Measurements from ENCODE around the gene CAMTA1. TPM values are rescaled to one million over a fixed set of nuclear protein-coding genes. Genes with fewer than 3 reads are reported as not detected.

The CAMTA1 gene
- total and polyA plus RNA-seq, 8 donors = 13.0 to 54.2 (median 23.6) TPM

GRCh38 chr1:6757719-6758435 is 27.4 kb upstream of the CAMTA1 start:
- H3K9me3 ChIP-seq = no peaks in the 10 kb centered on the region
- ATAC-seq (no peak), FAIRE-seq (no peak), DNase-seq (no peak)
- H3K27me3 ChIP-seq = no peaks in the 10 kb centered on the region
- no peak overlapping the region for H3K27ac ChIP-seq
- H3K36me3 ChIP-seq = no peaks in the 10 kb centered on the region
- intact Hi-C loops (cut with DNase I) = no loop called here
- WGBS, 2 donors = 61 to 69% methylated on average over 23 to 25 of the region's 25 CpGs
- no peak for TF ChIP-seq CTCF (IDR thresholded peaks at IDR 0.05)
- no peak overlapping the region for H3K4me3 ChIP-seq
- H3K4me1 ChIP-seq = no peaks in the 10 kb centered on the region

- Histone ChIP-seq H3K27me3 (no peaks in the 10 kb centered on the region), H3K9me3 (no peaks in the 10 kb centered on the region), H3K4me1 (no peaks in the 10 kb centered on the region), H3K4me3 (no peak overlapping the region), H3K27ac (no peak overlapping the region), H3K36me3 (no peaks in the 10 kb centered on the region)
- ATAC-seq (no peak), DNase-seq (no peak), FAIRE-seq (no peak)
- WGBS, 2 donors = 66 to 76% methylated on average over 9 of the region's 9 CpGs
- intact Hi-C loops (cut with DNase I) = no loop called here
- TF ChIP-seq CTCF (IDR thresholded peaks at IDR 0.05) = no peak
Observed at GRCh38 chr1:6761196-6761737, 24.0 kb upstream of the CAMTA1 start.

DNA sequence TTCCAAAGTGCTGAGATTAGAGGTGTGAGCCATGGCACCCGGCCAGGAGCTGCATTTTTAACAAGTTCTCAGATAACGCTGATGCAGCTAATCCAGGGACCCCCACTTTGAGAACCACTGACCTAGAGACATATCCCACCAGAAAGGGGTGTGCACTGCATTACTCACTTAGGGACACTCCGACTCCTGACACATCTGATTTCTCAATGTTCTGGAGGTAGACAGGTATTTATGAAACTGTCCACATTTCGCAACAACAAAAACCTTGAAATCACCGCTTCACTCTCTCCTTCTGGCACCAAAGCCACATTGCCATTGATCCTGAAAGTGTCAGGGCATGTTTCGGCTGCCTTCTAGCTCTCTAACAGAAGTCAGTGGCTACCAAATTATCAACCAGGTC is 23.2 kb upstream of the CAMTA1 start:
- no peak for TF ChIP-seq CTCF (IDR thresholded peaks at IDR 0.05)
- intact Hi-C loops (cut with DNase I) = no loop called here
- DNase-seq (no peak), FAIRE-seq (no peak), ATAC-seq (no peak)
- Histone ChIP-seq H3K4me3 (no peak overlapping the region), H3K36me3 (no peaks in the 10 kb centered on the region), H3K27me3 (no peaks in the 10 kb centered on the region), H3K4me1 (no peaks in the 10 kb centered on the region), H3K9me3 (no peaks in the 10 kb centered on the region), H3K27ac (no peak overlapping the region)
- 33 to 35% methylated on average over 6 of the region's 6 CpGs for WGBS, 2 donors

GRCh38 chr1:6770751-6771440 is 14.4 kb upstream of the CAMTA1 start:
- ATAC-seq (no peak), DNase-seq (no peak), FAIRE-seq (no peak)
- Histone ChIP-seq H3K27me3 (no peaks in the 10 kb centered on the region), H3K4me3 (no peak overlapping the region), H3K4me1 (no peaks in the 10 kb centered on the region), H3K9me3 (no peaks in the 10 kb centered on the region), H3K36me3 (no peaks in the 10 kb centered on the region), H3K27ac (no peak overlapping the region)
- intact Hi-C loops (cut with DNase I) = no loop called here
- no peak for TF ChIP-seq CTCF (IDR thresholded peaks at IDR 0.05)
- WGBS, 2 donors = 38 to 44% methylated on average over 13 of the region's 13 CpGs

GRCh38 chr1:6771441-6771769 is 13.8 kb upstream of the CAMTA1 start:
- intact Hi-C loops (cut with DNase I) = no loop called here
- Histone ChIP-seq H3K36me3 (no peaks in the 10 kb centered on the region), H3K27ac (no peak overlapping the region), H3K27me3 (no peaks in the 10 kb centered on the region), H3K4me1 (no peaks in the 10 kb centered on the region), H3K9me3 (no peaks in the 10 kb centered on the region), H3K4me3 (no peak overlapping the region)
- DNase-seq (no peak), FAIRE-seq (no peak), ATAC-seq (no peak)
- WGBS, 2 donors = 59 to 67% methylated on average over 7 of the region's 7 CpGs
- TF ChIP-seq CTCF (IDR thresholded peaks at IDR 0.05) = no peak
